HepG2 (cell line): ENCODE measurements around the gene HNRNPUL1. TPM values are rescaled to one million over a fixed set of nuclear protein-coding genes. Genes with fewer than 3 reads are reported as not detected.

Experiments used
- AHR ChIP-seq: IDR thresholded peaks from 2 replicates; pipeline ENCODE4 v1.6.1; 2018; ENCODE audit warnings: missing genetic modification reagents, missing compliant biosample characterization
- ARNT2 ChIP-seq: sonication (generic); formaldehyde crosslinking; IDR thresholded peaks from 2 replicates; pipeline ENCODE4 v1.8.0; 2022; ENCODE audit warnings: mild to moderate bottlenecking, low read depth, missing genetic modification reagents, moderate library complexity
- CREBL2 ChIP-seq: sonication (generic); formaldehyde crosslinking; IDR thresholded peaks from 2 replicates; pipeline ENCODE4 v1.8.1; 2023; ENCODE audit warnings: missing genetic modification reagents, mild to moderate bottlenecking, borderline replicate concordance
- ETV6 ChIP-seq: sonication (generic); formaldehyde crosslinking; conservative IDR thresholded peaks from 2 replicates; pipeline ENCODE4 v1.4.0; 2020; ENCODE audit warnings: missing genetic modification reagents
- IKZF5 ChIP-seq: IDR thresholded peaks from 2 replicates; pipeline ENCODE4 v1.6.1; 2018; ENCODE audit warnings: missing genetic modification reagents, mild to moderate bottlenecking, missing compliant biosample characterization
- KDM5B ChIP-seq: sonication (generic); formaldehyde crosslinking; IDR thresholded peaks from 2 replicates; pipeline ENCODE4 v1.4.0; 2020; ENCODE audit warnings: missing genetic modification reagents, mild to moderate bottlenecking, borderline replicate concordance
- LBX2 ChIP-seq: sonication (generic); formaldehyde crosslinking; IDR thresholded peaks from 2 replicates; pipeline ENCODE4 v1.5.0; 2020; ENCODE audit warnings: missing genetic modification reagents, mild to moderate bottlenecking, borderline replicate concordance
- MYC ChIP-seq: sonication (generic); formaldehyde crosslinking; IDR thresholded peaks from 2 replicates; pipeline ENCODE4 v1.9.0; 2021; ENCODE audit warnings: missing genetic modification reagents, borderline replicate concordance
- PAWR ChIP-seq: sonication (generic); formaldehyde crosslinking; IDR thresholded peaks from 2 replicates; pipeline ENCODE4 v1.4.0; 2020; ENCODE audit warnings: missing genetic modification reagents, mild to moderate bottlenecking, borderline replicate concordance
- PHF21A ChIP-seq: sonication (generic); formaldehyde crosslinking; IDR thresholded peaks from 2 replicates; pipeline ENCODE4 v1.5.0; 2020; ENCODE audit warnings: mild to moderate bottlenecking, missing genetic modification reagents
- RARA ChIP-seq: IDR thresholded peaks from 2 replicates; pipeline ENCODE4 v1.6.1; 2016; ENCODE audit warnings: missing genetic modification reagents, missing compliant biosample characterization
- RXRB ChIP-seq: IDR thresholded peaks from 2 replicates; pipeline ENCODE4 v1.6.1; 2016; ENCODE audit warnings: borderline replicate concordance, missing genetic modification reagents, missing compliant biosample characterization
- SALL1 ChIP-seq: sonication (generic); formaldehyde crosslinking; IDR thresholded peaks from 2 replicates; pipeline ENCODE4 v1.8.0; 2022; ENCODE audit warnings: mild to moderate bottlenecking, missing genetic modification reagents
- SAP130 ChIP-seq: IDR thresholded peaks from 2 replicates; pipeline ENCODE4 v1.6.1; 2016; ENCODE audit warnings: low read depth
- SNAPC5 ChIP-seq: sonication (generic); formaldehyde crosslinking; IDR thresholded peaks from 2 replicates; pipeline ENCODE4 v1.8.1; 2023; ENCODE audit warnings: mild to moderate bottlenecking, missing genetic modification reagents, borderline replicate concordance
- SRF ChIP-seq: IDR thresholded peaks from 2 replicates; pipeline ENCODE4 v1.6.1; 2011; ENCODE audit warnings: mild to moderate bottlenecking, low read depth, low read length, moderate library complexity
- SSRP1 ChIP-seq: IDR thresholded peaks from 2 replicates; pipeline ENCODE4 v1.6.1; 2016; ENCODE audit warnings: control low read depth
- THAP11 ChIP-seq: IDR thresholded peaks from 2 replicates; pipeline ENCODE4 v1.6.1; 2016; ENCODE audit warnings: missing biosample characterization, missing genetic modification reagents
- TP53 ChIP-seq: sonication (generic); formaldehyde crosslinking; conservative IDR thresholded peaks from 2 replicates; pipeline ENCODE4 v1.4.0; 2020; ENCODE audit warnings: missing genetic modification reagents
- XBP1 ChIP-seq: sonication (generic); formaldehyde crosslinking; IDR thresholded peaks from 2 replicates; pipeline ENCODE4 v1.5.0; 2020; ENCODE audit warnings: missing genetic modification reagents
- ZFP91 ChIP-seq: sonication (generic); formaldehyde crosslinking; IDR thresholded peaks from 2 replicates; pipeline ENCODE4 v1.9.0; 2022; ENCODE audit warnings: missing genetic modification reagents, mild to moderate bottlenecking, borderline replicate concordance
- ZNF235 ChIP-seq: sonication (generic); formaldehyde crosslinking; IDR thresholded peaks from 2 replicates; pipeline ENCODE4 v1.8.1; 2023; ENCODE audit warnings: mild to moderate bottlenecking, missing genetic modification reagents, borderline replicate concordance
- ZNF263 ChIP-seq: sonication (generic); formaldehyde crosslinking; IDR thresholded peaks from 2 replicates; pipeline ENCODE4 v1.4.0; 2020; ENCODE audit warnings: missing genetic modification reagents
- ZNF614 ChIP-seq: IDR thresholded peaks from 2 replicates; pipeline ENCODE4 v1.6.1; 2018; ENCODE audit warnings: missing biosample characterization, missing genetic modification reagents, inconsistent platforms, borderline replicate concordance
- ZNF660 ChIP-seq: sonication (generic); formaldehyde crosslinking; IDR thresholded peaks from 2 replicates; pipeline ENCODE4 v1.5.1; 2020; ENCODE audit warnings: mild to moderate bottlenecking, low read depth, missing genetic modification reagents, borderline replicate concordance
- polyA plus RNA-seq, 8 experiments: library from polyadenylated mRNA; depleted of rRNA in 3 of 8; stranded (reverse) in 7 of 8; unstranded in 1 of 8; fragments of >200 nt; fragmentation: Illumina TruSeq in 4 of 8; extraction: Trizol in 4 of 8; gene quantifications; 2 replicates each; pipeline versions ENCODE4 v1.2.1 to v1.2.3, GENCODE V29; 2011 to 2016; ENCODE audit warnings: low read depth in 4 of 8, missing spikeins in 1 of 8, mixed read lengths in 1 of 8; ENCODE audit not compliant: insufficient read depth in 1 of 8
- total RNA-seq, 5 experiments: library from RNA; depleted of rRNA; stranded (reverse); fragments of >200 nt; fragmentation: Illumina TruSeq; extraction: Trizol; gene quantifications; 2 replicates each; pipeline ENCODE4 v1.2.3, GENCODE V29; 2016; ENCODE audit warnings: low read depth in 1 of 5

The HNRNPUL1 gene
- total and polyA plus RNA-seq, 2 of the 13 experiments (the other 11 are each of a cell fraction or from before 2014, with no cell fraction given), result 30.9 to 81.7 TPM

- TF ChIP-seq CREBL2 (CRISPR knock-in tag), result no peak
- peak; percentile 38; the same call in 1 of the 2 replicates for TF ChIP-seq ZNF263 (CRISPR knock-in tag)
- TF ChIP-seq ZNF660 (CRISPR knock-in tag), result no peak
- no peak for TF ChIP-seq LBX2
- TF ChIP-seq IKZF5, result peak; percentile 50; the same call in 1 of the 2 replicates
- TF ChIP-seq SAP130, result peak; percentile 88
- TF ChIP-seq ZFP91 (CRISPR knock-in tag), result 0 out of 2 replicates have a peak, but pooled peaks have one; percentile 31
- 0 out of 2 replicates have a peak, but pooled peaks have one; percentile 44 for TF ChIP-seq MYC
- no peak for TF ChIP-seq SALL1 (CRISPR knock-in tag)
- TF ChIP-seq SRF, result no peak
- no peak for TF ChIP-seq PHF21A (CRISPR knock-in tag)
- no peak for TF ChIP-seq AHR (CRISPR knock-in tag)
- TF ChIP-seq THAP11 (CRISPR knock-in tag), result peak; percentile 51
- TF ChIP-seq SSRP1 (CRISPR knock-in tag), result peak; percentile 82; the same call in 1 of the 2 replicates
- TF ChIP-seq ARNT2, result peak; percentile 49; the same call in 1 of the 2 replicates
- peak; percentile 45; the same call in 1 of the 2 replicates for TF ChIP-seq ZNF614 (CRISPR knock-in tag)
- TF ChIP-seq ETV6, result no peak
- peak; percentile 77; the same call in 1 of the 2 replicates for TF ChIP-seq RXRB (CRISPR knock-in tag)
- 0 out of 2 replicates have a peak, but pooled peaks have one; percentile 63 for TF ChIP-seq PAWR (CRISPR knock-in tag)
- no peak for TF ChIP-seq TP53 (CRISPR knock-in tag)
- TF ChIP-seq SNAPC5 (CRISPR knock-in tag), result no peak
- peak; percentile 82 for TF ChIP-seq RARA (CRISPR knock-in tag)
- TF ChIP-seq KDM5B, result no peak
- no peak for TF ChIP-seq ZNF235
- no peak for TF ChIP-seq XBP1 (CRISPR knock-in tag)
Measured at GRCh38 chr19:41324921-41325639, 60.9 kb downstream of the HNRNPUL1 start (continued).
